GM18511 (cell line): Measurements from ENCODE around the gene CLCNKA.
"Not testable (repeated sequence)": the region's sequence is repeated elsewhere in the genome, so short reads cannot be mapped to it uniquely, and the experiment has no call there.

Experiments
- ATAC-seq: cut with Tn5 transposase; IDR thresholded peaks from one replicate; pipeline ENCODE4 v1.9.1; 2021; ENCODE audit warnings: mild to moderate bottlenecking, moderate library complexity; ENCODE audit not compliant: unreplicated experiment

CLCNKA gene

GRCh38 chr1:15997076-15997585, 24.7 kb upstream of the CLCNKA start:
- ATAC-seq = no peak

- no peak for ATAC-seq
Measured at GRCh38 chr1:15997637-15998280, 24.1 kb upstream of the CLCNKA start.

- no peak for ATAC-seq
Measured at GRCh38 chr1:15998929-15999328, 22.9 kb upstream of the CLCNKA start.

GRCh38 chr1:16001274-16001673, 20.6 kb upstream of the CLCNKA start:
- not testable (repeated sequence) for ATAC-seq

- no peak for ATAC-seq
Measured at GRCh38 chr1:16005597-16005996, 16.2 kb upstream of the CLCNKA start.

GRCh38 chr1:16006010-16006409, 15.8 kb upstream of the CLCNKA start:
- no peak for ATAC-seq

- no peak for ATAC-seq
Measured at GRCh38 chr1:16006552-16007485, 15.0 kb upstream of the CLCNKA start.

GRCh38 chr1:16007671-16008341, 14.0 kb upstream of the CLCNKA start:
- no peak for ATAC-seq

- no peak for ATAC-seq
Measured at GRCh38 chr1:16009030-16009460, 12.8 kb upstream of the CLCNKA start.

GRCh38 chr1:16009678-16010077, 12.2 kb upstream of the CLCNKA start:
- ATAC-seq = no peak

- ATAC-seq = no peak
Measured at GRCh38 chr1:16010837-16011236, 11.0 kb upstream of the CLCNKA start.

- ATAC-seq = no peak
Measured at GRCh38 chr1:16011936-16012589, 9.8 kb upstream of the CLCNKA start.

GRCh38 chr1:16012590-16013219, 9.1 kb upstream of the CLCNKA start:
- ATAC-seq = peak; percentile 37

- ATAC-seq = peak; percentile 53
Measured at GRCh38 chr1:16013220-16013907, 8.5 kb upstream of the CLCNKA start.

- no peak for ATAC-seq
Measured at GRCh38 chr1:16013908-16014258, 8.0 kb upstream of the CLCNKA start.

GRCh38 chr1:16014509-16015482, 7.0 kb upstream of the CLCNKA start:
- no peak for ATAC-seq

GRCh38 chr1:16015491-16015890, 6.3 kb upstream of the CLCNKA start:
- no peak for ATAC-seq

- ATAC-seq = no peak
Measured at GRCh38 chr1:16015960-16016901, 5.6 kb upstream of the CLCNKA start.
